CD4-positive, alpha-beta T cell treated with Interleukin-6 at 100 ng/mL for 8 hours (primary cell): Measurements from ENCODE around the gene LSM12.
"Not testable (repeated sequence)": the region's sequence is repeated elsewhere in the genome, so short reads cannot be mapped to it uniquely, and the experiment has no call there.

ENCODE experiments used
- DNase-seq: peaks from one replicate; pipeline ENCODE4 v3.0.0-alpha.2; 2020; ENCODE audit warnings: mixed read lengths, low spot score

Gene LSM12

DNA sequence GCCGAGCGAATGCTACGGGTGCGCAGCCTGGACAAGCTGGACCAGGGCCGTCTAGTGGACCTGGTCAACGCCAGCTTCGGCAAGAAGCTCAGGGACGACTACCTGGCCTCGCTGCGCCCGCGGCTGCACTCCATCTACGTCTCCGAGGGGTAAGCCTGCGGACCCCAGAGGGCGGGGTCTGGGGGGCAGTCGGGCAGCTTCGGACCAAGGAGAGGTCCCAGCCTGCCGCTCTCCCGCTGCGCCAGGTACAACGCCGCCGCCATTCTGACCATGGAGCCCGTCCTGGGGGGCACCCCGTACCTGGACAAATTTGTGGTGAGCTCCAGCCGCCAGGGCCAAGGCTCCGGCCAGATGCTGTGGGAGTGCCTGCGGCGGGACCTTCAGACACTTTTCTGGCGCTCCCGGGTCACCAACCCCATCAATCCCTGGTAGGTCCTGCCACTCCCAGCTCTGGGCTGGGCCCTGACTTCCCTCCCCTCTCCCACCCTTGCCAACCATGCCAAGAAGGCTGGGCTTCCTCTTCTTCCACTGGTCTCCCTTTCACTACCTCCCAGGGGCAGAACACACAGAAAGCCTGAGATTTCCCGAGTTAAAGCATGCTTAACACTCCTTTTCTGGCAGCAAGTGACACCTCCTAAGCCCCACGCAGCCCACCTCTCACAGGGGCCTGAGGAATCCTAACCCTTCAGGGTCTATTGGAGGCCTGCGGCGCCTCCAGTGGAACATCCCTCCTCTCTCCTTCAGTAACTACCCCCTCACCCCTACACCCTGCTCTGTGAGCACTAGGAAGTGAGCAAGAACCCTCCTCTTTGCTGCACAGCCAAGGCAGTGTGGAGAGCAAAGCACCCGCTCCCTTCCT is 58.9 kb downstream of the LSM12 start:
- no peak for DNase-seq

- DNase-seq: peak; percentile 99
Observed at GRCh38 chr17:44006598-44007345, 59.7 kb downstream of the LSM12 start.

GRCh38 chr17:44006272-44006597 is 60.2 kb downstream of the LSM12 start:
- no peak for DNase-seq

- DNase-seq: peak; percentile 31
Observed at GRCh38 chr17:44005527-44006271, 60.8 kb downstream of the LSM12 start.

- peak; percentile 11 for DNase-seq
Observed at GRCh38 chr17:44004761-44005526, 61.5 kb downstream of the LSM12 start.

DNA sequence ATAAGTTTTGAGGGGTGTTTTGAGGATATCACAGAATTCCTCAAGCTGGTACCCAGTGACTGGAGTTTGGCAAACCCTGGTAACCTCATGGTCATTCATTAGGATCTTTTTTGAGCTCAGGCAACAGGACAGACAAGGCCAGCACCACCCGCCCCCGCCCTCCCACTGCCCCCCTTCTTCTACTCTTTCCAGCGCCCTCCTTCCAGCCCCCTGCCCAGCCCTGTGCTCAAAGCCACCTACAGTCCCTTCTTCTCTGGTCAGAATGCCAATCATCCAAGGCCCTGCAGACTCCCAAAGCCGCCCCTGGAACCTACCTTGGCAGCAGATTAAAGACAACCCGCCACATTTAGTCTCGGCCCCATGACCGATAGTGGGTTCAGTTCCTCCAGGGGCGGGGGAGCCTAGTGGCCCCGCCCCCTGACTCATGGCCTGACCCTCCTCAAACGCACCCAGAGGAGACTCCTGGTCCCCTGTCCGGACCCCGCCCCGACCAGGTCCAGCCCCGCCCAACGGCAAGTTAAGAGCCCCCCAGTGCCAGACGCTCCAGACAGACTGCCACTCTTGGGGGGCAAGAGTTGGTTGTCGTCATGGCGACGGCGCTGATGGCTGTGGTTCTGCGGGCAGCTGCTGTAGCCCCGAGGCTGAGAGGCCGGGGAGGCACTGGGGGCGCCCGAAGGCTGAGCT is 62.3 kb downstream of the LSM12 start, which contains the start of gene NAGS:
Gene NAGS (plus strand): TSS at position 546 of the 684 bp plus-strand sequence. CDS start 42 bp downstream, at position 588.
- DNase-seq: no peak

- DNase-seq: no peak
Observed at GRCh38 chr17:44002141-44002848, 64.2 kb downstream of the LSM12 start.

DNA sequence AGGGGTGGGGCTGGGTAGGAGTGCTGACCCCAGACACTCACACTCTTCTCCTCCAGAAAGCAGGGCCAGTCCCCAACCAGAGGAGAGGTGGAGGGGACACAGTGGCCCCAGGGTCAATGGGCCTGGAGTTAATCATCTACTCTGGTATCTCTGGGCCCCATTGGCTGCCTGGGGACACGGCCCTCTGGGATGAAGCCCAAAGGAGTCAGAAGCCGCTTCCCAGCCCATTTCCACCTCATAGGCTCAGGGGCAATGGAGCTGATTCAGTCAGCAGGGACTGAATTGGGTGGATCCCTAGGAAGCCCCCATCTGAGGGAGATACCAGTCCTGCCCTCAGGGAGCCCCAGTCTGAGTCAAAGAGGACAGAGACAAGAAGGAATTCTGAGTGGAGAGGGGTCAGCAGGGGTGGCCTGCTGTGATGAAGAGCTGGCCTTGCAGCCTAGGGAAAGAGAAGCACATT is 65.0 kb downstream of the LSM12 start:
- no peak for DNase-seq

DNA sequence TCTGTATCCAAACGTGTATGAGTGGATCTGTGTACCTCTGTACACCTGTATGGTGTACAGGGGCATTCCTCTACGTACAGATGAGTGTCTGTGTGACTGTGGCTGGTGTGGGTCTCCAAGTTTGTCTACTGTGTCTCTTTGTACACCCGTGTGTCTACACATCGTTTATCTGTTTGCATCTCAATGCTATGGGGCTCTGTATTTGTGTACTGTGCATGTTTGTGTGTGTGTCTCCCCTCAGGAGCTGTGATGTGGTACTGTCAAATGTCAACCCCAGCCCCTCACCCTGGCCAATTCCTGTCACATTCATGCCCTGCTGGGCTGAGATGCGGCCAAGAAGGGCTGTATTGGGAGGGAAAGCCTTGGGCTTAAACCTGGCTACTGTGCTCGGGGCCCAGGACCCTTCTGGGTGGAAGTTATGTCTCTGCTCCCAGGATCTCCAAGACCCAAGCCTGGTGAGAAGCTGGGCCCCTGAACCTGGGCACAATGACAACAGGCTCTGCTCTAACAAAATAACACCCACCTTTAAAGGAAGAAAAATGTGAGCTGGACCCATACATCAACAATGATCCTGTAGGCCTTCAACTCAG is 65.5 kb downstream of the LSM12 start:
- DNase-seq: no peak

- no peak for DNase-seq
Observed at GRCh38 chr17:44000141-44000860, 66.2 kb downstream of the LSM12 start.

GRCh38 chr17:43999024-43999423 is 67.4 kb downstream of the LSM12 start:
- no peak for DNase-seq

DNA sequence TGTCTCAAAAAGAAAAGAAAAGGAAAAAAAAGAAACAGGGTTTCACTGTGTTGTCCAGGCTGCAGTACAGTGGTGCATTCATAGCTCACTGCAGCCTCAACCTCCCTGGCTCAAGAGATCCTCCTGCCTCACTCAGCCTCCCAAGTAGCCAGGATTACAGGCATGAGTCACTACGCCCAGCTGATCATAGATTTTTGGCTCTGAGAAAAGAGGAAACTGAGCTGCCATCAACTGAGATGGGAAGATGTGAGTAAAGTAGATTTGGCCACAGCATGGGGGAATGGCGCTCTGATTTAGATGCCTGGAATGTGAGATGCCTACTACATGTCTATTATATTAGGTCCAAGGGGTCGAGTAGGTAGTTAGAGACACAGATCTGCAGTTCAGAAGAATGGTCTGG is 67.9 kb downstream of the LSM12 start:
- DNase-seq: no peak

GRCh38 chr17:43997180-43997579 is 69.3 kb downstream of the LSM12 start:
- DNase-seq: not testable (repeated sequence)

DNA sequence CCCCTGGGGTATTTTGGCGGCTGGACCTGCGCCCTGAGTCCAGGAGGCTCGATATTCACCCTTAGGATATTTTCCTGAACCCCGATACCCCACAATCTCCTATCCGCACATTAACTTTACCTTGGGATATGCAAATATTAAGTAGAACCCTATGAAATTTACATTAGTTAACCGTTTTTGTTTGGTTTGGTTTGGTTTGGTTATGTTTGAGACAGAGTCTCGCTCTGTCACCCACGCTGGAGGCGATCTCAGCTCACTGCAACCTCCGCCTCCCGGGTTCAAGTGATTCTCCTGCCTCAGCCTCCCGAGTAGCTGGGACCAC is 71.4 kb downstream of the LSM12 start:
- no peak for DNase-seq

GRCh38 chr17:43994272-43995149 is 72.0 kb downstream of the LSM12 start:
- DNase-seq: peak; percentile 59

DNA sequence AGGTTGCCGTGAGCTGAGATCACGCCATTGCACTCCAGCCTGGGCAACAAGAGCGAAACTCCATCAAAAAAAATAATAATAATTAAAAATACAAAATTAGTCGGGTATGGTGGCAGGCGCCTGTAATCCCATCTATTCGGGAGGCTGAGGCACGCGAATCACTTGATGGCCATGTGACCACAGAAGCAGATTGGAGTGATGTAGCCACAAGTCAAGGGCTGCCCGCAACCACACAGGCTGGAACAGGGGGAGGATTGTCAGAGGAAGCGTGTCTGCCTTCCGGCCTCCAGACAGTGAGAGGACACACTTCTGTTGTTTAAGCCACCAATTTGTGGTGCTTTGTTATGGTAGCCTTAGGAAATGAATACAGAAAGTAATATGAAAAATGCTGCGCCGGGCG is 73.8 kb downstream of the LSM12 start:
- DNase-seq: no peak

DNA sequence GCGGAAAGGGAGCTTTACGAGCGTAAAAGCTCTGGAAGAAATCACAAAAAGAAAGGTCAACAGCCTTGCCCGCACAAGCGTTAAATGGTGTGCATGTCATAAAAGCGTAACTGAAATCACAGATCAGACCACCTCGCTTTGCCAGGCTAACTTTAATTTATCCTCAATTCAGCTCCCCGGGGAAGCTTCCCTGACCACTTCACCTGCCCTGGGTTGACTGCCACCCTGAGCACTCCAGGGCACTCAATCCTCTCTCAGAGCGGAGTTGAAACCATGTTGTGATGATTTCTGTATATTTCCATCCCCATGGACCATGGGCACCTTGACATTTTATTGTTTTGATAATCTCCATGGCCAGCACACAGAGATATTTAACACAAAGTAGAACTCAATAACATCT is 78.2 kb downstream of the LSM12 start:
- no peak for DNase-seq
